H1 (cell line): ENCODE measurements around the gene INHBC.

Experiments used
- BCL11A ChIP-seq, 2 experiments: IDR thresholded peaks; one replicate each; pipeline ENCODE4 v1.6.1; 2011; ENCODE audit warnings: low read depth in 2 of 2, low read length in 2 of 2, mild to moderate bottlenecking in 2 of 2
- CTBP2 ChIP-seq: IDR thresholded peaks from 2 replicates; pipeline ENCODE4 v1.7.0; 2011; ENCODE audit warnings: borderline replicate concordance, mild to moderate bottlenecking, moderate library complexity, mixed read lengths, low read length; ENCODE audit not compliant: insufficient read depth, insufficient read length
- HDAC6 ChIP-seq: IDR thresholded peaks from one replicate; pipeline ENCODE4 v1.7.1; 2012; ENCODE audit warnings: low read depth, mild to moderate bottlenecking, inconsistent platforms, low read length, moderate library complexity
- POLR2A ChIP-seq, 2 experiments: IDR thresholded peaks; 1 replicate in 1 of 2; 2 replicates in 1 of 2; pipeline ENCODE4 v1.6.1; 2011; ENCODE audit warnings: low read depth in 2 of 2, low read length in 2 of 2, mild to moderate bottlenecking in 2 of 2; ENCODE audit errors: control extremely low read depth in 1 of 2
- POLR2AphosphoS5 ChIP-seq: IDR thresholded peaks from 2 replicates; pipeline ENCODE4 v1.6.1; 2011; ENCODE audit warnings: low read depth, low read length
- RAD21 ChIP-seq, 2 experiments: IDR thresholded peaks in 1 of 2; conservative IDR thresholded peaks in 1 of 2; 2 replicates each; pipeline ENCODE4 v1.6.1; 2011; ENCODE audit warnings: low read depth in 2 of 2, low read length in 2 of 2, improper control_type of control experiment in 1 of 2, inconsistent platforms in 1 of 2, mild to moderate bottlenecking in 1 of 2, moderate library complexity in 1 of 2
- SP2 ChIP-seq: IDR thresholded peaks from 2 replicates; pipeline ENCODE4 v1.6.1; 2012; ENCODE audit warnings: mild to moderate bottlenecking, low read length, inconsistent platforms
- TF ChIP-seq, protein P1 (sequence below), 3 experiments: IDR thresholded peaks; 1 replicate in 2 of 3; 2 replicates in 1 of 3; pipeline versions ENCODE4 v1.5.1 to v1.6.1; 2011; ENCODE audit warnings: low read length in 3 of 3, mild to moderate bottlenecking in 3 of 3, inconsistent platforms in 2 of 3, low read depth in 1 of 3, moderate library complexity in 1 of 3; ENCODE audit not compliant: insufficient read depth in 1 of 3; ENCODE audit errors: control extremely low read depth in 1 of 3
- TF ChIP-seq, protein P2 (sequence below): IDR thresholded peaks from 2 replicates; pipeline ENCODE4 v1.6.1; 2012; ENCODE audit warnings: inconsistent platforms

DNA sequence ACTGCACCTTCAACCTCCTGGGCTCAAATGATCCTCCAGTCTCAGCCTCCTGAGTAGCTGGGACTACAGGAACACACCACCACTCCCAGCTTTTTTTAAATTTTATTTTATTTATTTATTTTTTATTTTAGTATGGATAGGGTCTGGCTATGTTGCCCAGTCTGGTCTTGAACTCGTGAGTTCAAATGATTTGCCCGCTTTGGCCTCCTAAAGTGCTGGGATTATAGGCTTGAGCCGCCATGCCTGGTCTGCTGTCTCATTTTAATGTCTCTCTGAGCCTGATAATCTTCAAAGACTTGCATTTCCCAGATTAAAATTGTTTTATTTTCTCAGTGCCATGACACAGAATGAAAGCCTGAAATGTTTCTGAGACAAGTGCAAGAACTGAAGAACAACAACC, 1.2 kb upstream of the INHBC start:
- TF ChIP-seq RAD21 (IDR thresholded peaks at IDR 0.05 in 1 of 2, conservative IDR thresholded peaks at IDR 0.05 in 1 of 2; ENCODE audit: low read depth in 2 of 2, low read length in 2 of 2) = no peak
- no peak for TF ChIP-seq POLR2A (IDR thresholded peaks at IDR 0.05; ENCODE audit: control extremely low read depth in 1 of 2, low read depth in 2 of 2, low read length in 2 of 2)
- no peak for TF ChIP-seq BCL11A (IDR thresholded peaks at IDR 0.05; ENCODE audit: low read depth in 2 of 2, low read length in 2 of 2)
- no peak for TF ChIP-seq POLR2AphosphoS5
- TF ChIP-seq, protein P1, sequence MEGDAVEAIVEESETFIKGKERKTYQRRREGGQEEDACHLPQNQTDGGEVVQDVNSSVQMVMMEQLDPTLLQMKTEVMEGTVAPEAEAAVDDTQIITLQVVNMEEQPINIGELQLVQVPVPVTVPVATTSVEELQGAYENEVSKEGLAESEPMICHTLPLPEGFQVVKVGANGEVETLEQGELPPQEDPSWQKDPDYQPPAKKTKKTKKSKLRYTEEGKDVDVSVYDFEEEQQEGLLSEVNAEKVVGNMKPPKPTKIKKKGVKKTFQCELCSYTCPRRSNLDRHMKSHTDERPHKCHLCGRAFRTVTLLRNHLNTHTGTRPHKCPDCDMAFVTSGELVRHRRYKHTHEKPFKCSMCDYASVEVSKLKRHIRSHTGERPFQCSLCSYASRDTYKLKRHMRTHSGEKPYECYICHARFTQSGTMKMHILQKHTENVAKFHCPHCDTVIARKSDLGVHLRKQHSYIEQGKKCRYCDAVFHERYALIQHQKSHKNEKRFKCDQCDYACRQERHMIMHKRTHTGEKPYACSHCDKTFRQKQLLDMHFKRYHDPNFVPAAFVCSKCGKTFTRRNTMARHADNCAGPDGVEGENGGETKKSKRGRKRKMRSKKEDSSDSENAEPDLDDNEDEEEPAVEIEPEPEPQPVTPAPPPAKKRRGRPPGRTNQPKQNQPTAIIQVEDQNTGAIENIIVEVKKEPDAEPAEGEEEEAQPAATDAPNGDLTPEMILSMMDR (IDR thresholded peaks at IDR 0.05; ENCODE audit: control extremely low read depth in 1 of 3, insufficient read depth in 1 of 3, low read depth in 1 of 3, low read length in 3 of 3) = no peak
- no peak for TF ChIP-seq CTBP2
- TF ChIP-seq SP2 = no peak
- TF ChIP-seq, protein P2, sequence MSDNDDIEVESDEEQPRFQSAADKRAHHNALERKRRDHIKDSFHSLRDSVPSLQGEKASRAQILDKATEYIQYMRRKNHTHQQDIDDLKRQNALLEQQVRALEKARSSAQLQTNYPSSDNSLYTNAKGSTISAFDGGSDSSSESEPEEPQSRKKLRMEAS = no peak
- no peak for TF ChIP-seq HDAC6
